Astrocyte of the spinal cord (primary cell): Measurements from ENCODE around the gene OVOL3.

Experiments
- DNase-seq: peaks from one replicate; pipeline ENCODE4 v3.0.0; 2011; ENCODE audit warnings: low read depth, low spot score
- H3K4me3 ChIP-seq: 2 replicates; pipeline ENCODE4 v1.5.1; 2011; ENCODE audit warnings: low read depth, mild to moderate bottlenecking, low read length, moderate library complexity
- CTCF ChIP-seq: IDR thresholded peaks from 2 replicates; pipeline ENCODE4 v1.5.1; 2012; ENCODE audit warnings: low read depth, mild to moderate bottlenecking, low read length, inconsistent platforms
- in situ Hi-C: cut with HindIII; loops from 2 replicates; pipeline ENCODE4 v1.10.0; 2017; ENCODE audit warnings: low sequenced_read_pairs

Gene OVOL3

DNA sequence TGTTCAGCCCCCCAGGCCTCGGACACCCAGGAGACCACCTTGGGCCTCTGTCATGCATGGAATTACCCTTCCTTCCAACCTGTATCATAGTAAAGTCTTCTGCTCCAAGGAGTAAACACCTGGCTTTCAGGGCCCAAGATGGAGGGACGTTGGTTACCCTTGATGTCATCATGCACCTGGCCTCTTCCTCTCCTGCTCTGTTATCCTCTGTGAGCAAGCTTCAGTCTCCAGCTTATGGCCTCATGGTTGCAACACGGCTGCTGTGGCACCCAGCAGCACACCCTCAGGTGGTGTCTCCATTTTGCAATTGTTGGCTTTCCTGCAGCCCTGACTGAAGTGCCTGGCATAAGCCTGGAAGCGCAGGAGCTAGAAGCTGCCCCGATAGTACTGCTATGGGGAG, 4.0 kb upstream of the OVOL3 start:
- no peak for TF ChIP-seq CTCF
- in situ Hi-C loops = no loop called here
- H3K4me3 ChIP-seq = no peak overlapping the region
- no peak for DNase-seq

- no peak for TF ChIP-seq CTCF
- in situ Hi-C loops = no loop called here
Measured at GRCh38 chr19:36108684-36109083, 2.3 kb upstream of the OVOL3 start.

DNA sequence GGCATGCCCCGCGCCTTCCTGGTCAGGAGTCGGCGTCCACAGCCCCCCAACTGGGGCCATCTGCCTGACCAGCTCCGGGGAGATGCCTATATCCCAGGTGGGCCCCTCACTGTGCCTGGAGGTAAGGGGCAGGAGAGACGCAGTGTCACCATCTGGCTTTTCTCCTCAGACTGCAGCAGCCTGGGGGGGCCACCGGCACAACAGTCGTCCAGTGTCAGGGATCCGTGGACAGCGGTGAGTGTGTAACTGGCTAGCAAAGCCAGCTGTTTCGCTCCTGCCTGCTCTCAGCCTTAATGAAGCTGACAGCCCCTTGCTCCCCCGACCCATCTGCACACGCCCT, 227 bp downstream of the OVOL3 start:
- H3K4me3 ChIP-seq = no peak overlapping the region
- no peak for DNase-seq
- TF ChIP-seq CTCF = no peak
- in situ Hi-C loops = no loop called here

More at GRCh38 chr19:36108684-36109083, 2.3 kb upstream of the OVOL3 start:
- no peak for DNase-seq
- no peak overlapping the region for H3K4me3 ChIP-seq

DNA sequence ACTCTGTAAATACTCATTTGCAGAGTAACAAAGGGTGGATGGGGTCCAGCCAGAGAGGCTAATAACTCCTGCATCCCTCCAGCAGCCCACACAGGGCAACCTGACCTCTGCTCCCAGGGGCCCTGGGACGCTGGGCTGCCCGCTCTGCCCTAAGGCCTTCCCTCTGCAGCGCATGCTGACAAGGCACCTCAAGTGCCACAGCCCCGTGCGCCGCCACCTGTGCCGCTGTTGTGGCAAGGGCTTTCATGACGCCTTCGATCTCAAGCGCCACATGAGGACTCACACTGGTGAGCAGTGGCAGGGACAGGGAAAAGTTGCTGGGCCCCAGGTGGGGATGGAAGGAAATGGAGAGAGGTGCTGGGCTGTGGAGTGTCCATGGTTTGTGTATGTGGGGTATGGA, 1.7 kb downstream of the OVOL3 start:
- H3K4me3 ChIP-seq = no peak overlapping the region
- in situ Hi-C loops = no loop called here
- no peak for DNase-seq
- no peak for TF ChIP-seq CTCF

DNA sequence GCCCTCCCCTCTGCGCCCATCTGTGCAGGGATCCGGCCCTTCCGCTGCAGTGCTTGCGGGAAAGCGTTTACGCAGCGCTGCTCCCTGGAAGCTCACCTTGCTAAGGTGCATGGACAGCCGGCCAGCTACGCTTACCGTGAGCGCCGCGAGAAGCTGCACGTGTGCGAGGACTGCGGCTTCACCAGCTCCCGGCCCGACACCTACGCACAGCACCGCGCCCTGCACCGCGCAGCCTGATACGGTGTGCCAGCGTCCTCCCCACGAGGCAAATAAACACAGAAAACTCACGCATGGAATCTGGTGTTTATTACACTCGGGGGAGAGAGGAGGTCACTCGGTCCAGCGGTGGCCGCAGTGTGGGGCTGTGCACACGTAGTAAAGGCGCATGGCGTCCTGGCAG, 2.5 kb downstream of the OVOL3 start:
- in situ Hi-C loops = no loop called here
- H3K4me3 ChIP-seq = peak overlapping the region; percentile 95
- no peak for TF ChIP-seq CTCF
- DNase-seq = no peak

DNA sequence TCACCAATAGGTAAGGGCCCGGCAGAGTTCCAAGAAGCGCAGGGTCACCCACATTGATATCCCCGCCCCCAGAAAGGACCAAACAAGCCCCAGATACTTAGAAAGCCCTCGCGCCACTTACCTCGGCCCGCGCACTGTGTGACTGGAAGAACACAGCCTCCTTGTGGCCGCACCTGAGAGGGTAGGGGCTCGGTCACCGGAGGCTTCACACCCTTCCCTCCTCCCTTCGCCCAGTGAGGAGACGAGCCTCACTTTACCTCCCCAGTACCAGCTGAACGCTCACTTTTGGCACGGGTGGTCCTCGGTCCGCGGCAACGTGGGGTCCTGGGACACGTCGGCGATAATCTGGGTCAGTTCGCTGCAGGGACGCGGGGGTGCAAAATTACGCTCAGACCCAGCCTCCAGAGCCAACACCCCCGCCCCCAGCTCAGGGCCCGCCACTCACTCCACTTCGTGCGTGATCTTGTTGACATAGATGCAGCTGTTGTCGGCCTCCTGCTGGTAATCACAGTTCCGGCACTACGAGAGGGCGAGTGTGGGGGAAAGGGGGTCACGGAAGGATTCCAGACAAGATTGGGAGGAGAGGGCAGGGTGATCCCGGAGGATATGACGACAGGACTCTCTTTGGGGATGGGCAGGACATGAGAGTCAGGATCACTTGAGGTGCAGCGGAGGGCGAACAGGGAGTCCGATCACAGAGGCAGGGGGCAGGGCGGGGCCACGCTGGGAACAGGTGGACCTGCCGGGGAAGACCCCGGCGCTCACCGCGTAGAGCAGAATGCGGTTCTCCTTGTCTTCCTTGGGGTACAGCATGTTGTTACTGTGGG, 3.2 kb downstream of the OVOL3 start:
- TF ChIP-seq CTCF = peak; percentile 26
- H3K4me3 ChIP-seq = peak overlapping the region; percentile 95
- in situ Hi-C loops = no loop called here
- no peak for DNase-seq
